ENCODE data around the gene POLG2. TPM values are rescaled to one million over a fixed set of nuclear protein-coding genes. Genes with fewer than 3 reads are reported as not detected.

POLG2 gene
- total RNA-seq, 1 experiment from 2014 or later = 28.9 TPM

DNA sequence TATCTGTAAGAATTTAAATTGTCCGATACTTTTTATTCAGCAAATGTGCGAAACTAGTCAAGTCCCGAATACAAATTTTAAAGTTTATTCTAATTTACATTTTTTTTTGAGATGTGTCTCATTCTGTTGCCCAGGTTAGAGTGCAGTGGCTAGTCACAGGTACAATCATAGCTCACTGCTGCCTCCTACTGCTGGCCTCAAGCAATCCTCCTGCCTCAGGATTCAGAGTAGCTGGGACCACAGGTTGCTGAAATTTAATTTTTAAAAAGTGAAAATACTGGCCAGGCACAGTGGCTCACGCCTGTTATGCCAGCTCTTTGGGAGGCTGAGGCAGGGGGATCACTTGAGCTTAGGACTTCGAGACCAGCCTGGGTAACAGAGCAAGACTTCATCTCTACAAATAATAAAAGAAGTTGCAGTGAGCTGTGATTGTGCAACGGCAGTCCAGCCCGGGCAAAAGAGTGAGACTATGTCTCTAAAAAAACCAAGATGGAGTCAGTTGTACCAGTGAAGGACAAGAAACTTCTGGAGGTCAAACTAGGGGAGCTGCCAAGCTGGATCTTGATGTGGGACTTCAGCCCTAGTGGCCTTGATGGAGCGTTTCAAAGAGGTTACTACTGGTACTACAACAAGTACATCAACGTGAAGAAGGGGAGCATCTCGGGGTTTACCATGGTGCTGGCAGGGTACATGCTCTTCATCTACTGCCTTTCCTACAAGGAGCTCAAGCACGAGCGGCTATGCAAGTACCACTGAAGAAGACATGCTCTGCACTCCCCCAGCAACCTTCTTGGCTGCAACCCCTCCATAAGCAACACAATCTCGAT is 5.6 kb downstream of the POLG2 start:
- intact Hi-C loops (cut with micrococcal nuclease; ENCODE audit: unreplicated experiment) = loop anchor here (1.0 kb wide), 1 partner anchor 71 kb away; no protein-coding TSS in a partner anchor
- DNase-seq = peak in 1 of 2 experiments; percentile 51
- ChIA-PET POLR2A (no interaction called here), CTCF (interaction anchor here (0.6 to 2.5 kb wide), 4 partner anchors 9 to 72 kb away, joined by 3 to 29 read pairs (median 4); no protein-coding TSS in a partner anchor)
- TF ChIP-seq, protein P1, sequence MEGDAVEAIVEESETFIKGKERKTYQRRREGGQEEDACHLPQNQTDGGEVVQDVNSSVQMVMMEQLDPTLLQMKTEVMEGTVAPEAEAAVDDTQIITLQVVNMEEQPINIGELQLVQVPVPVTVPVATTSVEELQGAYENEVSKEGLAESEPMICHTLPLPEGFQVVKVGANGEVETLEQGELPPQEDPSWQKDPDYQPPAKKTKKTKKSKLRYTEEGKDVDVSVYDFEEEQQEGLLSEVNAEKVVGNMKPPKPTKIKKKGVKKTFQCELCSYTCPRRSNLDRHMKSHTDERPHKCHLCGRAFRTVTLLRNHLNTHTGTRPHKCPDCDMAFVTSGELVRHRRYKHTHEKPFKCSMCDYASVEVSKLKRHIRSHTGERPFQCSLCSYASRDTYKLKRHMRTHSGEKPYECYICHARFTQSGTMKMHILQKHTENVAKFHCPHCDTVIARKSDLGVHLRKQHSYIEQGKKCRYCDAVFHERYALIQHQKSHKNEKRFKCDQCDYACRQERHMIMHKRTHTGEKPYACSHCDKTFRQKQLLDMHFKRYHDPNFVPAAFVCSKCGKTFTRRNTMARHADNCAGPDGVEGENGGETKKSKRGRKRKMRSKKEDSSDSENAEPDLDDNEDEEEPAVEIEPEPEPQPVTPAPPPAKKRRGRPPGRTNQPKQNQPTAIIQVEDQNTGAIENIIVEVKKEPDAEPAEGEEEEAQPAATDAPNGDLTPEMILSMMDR (IDR thresholded peaks at IDR 0.05; ENCODE audit: insufficient read depth in 1 of 2, low read depth in 1 of 2, low read length in 1 of 2, severe bottlenecking in 1 of 2, unreplicated experiment in 1 of 2) = peak; percentile 41 to 59
- Mint-ChIP-seq H3K27me3 (ENCODE audit: insufficient read depth, unreplicated experiment) (no peaks in the 10 kb centered on the region), H3K27ac (ENCODE audit: unreplicated experiment) (no peak overlapping the region), H3K4me3 (ENCODE audit: unreplicated experiment) (no peak overlapping the region), H3K36me3 (ENCODE audit: insufficient read depth, unreplicated experiment) (peaks cover 59% of the 10 kb centered on the region), H3K4me1 (ENCODE audit: low read depth, unreplicated experiment) (peaks cover 11% of the 10 kb centered on the region), H3K9me3 (ENCODE audit: unreplicated experiment) (no peaks in the 10 kb centered on the region)
- H3K9me3 ChIP-seq = no peaks in the 10 kb centered on the region
- H3K4me1 ChIP-seq = no peaks in the 10 kb centered on the region
- BruUV-seq (replicated peaks) = no TSS peak
- H3K27me3 ChIP-seq (replicated peaks; ENCODE audit: control insufficient read depth, insufficient read depth, low read length) = no peaks in the 10 kb centered on the region
- no peak overlapping the region for H3K4me3 ChIP-seq (ENCODE audit: low read depth, low read length)
- H3K36me3 ChIP-seq (ENCODE audit: control insufficient read depth, insufficient read depth, low read length) = peaks cover 2% of the 10 kb centered on the region; the same call in 1 of the 2 replicates

DNA sequence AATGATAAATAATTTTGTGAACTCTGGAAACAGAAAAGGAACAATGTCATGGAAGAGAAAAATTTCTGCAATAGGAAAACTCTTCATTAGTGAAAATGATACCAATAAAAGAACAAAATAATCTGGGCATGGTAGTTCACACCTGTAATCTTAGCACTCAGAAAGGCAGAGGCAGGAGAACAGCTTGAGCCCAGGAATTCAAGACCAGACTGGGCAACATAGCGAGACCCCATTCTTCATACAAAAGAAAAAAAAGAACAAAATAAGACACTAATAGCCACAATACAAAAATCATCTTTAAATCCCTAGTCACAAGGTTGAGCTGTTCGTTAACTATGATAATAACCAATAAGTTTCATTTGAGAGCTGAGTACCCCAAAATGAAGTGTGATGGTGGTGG is 8.6 kb downstream of the POLG2 start:
- no peak overlapping the region for H3K4me3 Mint-ChIP-seq (ENCODE audit: unreplicated experiment)
- peaks cover 55% of the 10 kb centered on the region for H3K36me3 Mint-ChIP-seq (ENCODE audit: insufficient read depth, unreplicated experiment)
- H3K27me3 ChIP-seq (replicated peaks; ENCODE audit: control insufficient read depth, insufficient read depth, low read length) = no peaks in the 10 kb centered on the region
- no peaks in the 10 kb centered on the region for H3K4me1 ChIP-seq
- no peak overlapping the region for H3K27ac Mint-ChIP-seq (ENCODE audit: unreplicated experiment)
- ChIA-PET POLR2A (no interaction called here), CTCF (no interaction called here)
- no TSS peak for BruUV-seq (replicated peaks)
- no peak overlapping the region for H3K4me3 ChIP-seq (ENCODE audit: low read depth, low read length)
- peaks cover 2% of the 10 kb centered on the region; the same call in 1 of the 2 replicates for H3K36me3 ChIP-seq (ENCODE audit: control insufficient read depth, insufficient read depth, low read length)
- H3K9me3 ChIP-seq = no peaks in the 10 kb centered on the region
- no peak for DNase-seq
- no peaks in the 10 kb centered on the region for H3K4me1 Mint-ChIP-seq (ENCODE audit: low read depth, unreplicated experiment)
- no peaks in the 10 kb centered on the region for H3K9me3 Mint-ChIP-seq (ENCODE audit: unreplicated experiment)
- intact Hi-C loops (cut with micrococcal nuclease; ENCODE audit: unreplicated experiment) = no loop called here
- no peaks in the 10 kb centered on the region for H3K27me3 Mint-ChIP-seq (ENCODE audit: insufficient read depth, unreplicated experiment)
- TF ChIP-seq, protein P1 (IDR thresholded peaks at IDR 0.05; ENCODE audit: insufficient read depth in 1 of 2, low read depth in 1 of 2, low read length in 1 of 2, severe bottlenecking in 1 of 2, unreplicated experiment in 1 of 2) = no peak

DNA sequence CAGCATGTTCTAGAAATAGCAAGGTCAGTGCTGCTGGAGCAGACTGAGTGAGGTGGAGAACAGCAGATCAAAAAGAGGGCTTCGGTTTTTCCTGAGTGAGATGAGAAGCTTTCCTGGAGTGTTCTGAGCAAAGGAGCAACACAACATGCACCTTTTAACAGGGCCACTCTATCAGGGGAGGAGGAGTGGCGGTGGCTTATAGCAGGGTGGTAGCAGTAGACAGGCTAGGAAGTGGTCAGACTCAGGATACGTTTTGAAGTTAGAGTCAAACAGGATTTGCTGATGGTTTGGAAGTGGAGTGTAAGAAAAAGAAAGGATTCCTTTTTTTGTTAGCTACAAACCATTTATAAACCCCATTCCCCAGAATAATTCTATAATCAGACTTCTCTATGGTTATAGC is 12.5 kb downstream of the POLG2 start:
- no peaks in the 10 kb centered on the region for H3K36me3 ChIP-seq (ENCODE audit: control insufficient read depth, insufficient read depth, low read length)
- Mint-ChIP-seq H3K9me3 (ENCODE audit: unreplicated experiment) (no peaks in the 10 kb centered on the region), H3K4me3 (ENCODE audit: unreplicated experiment) (no peak overlapping the region), H3K27me3 (ENCODE audit: insufficient read depth, unreplicated experiment) (no peaks in the 10 kb centered on the region), H3K4me1 (ENCODE audit: low read depth, unreplicated experiment) (no peaks in the 10 kb centered on the region), H3K36me3 (ENCODE audit: insufficient read depth, unreplicated experiment) (peaks cover 28% of the 10 kb centered on the region), H3K27ac (ENCODE audit: unreplicated experiment) (no peak overlapping the region)
- intact Hi-C loops (cut with micrococcal nuclease; ENCODE audit: unreplicated experiment) = no loop called here
- H3K9me3 ChIP-seq = no peaks in the 10 kb centered on the region
- H3K4me1 ChIP-seq = no peaks in the 10 kb centered on the region
- TF ChIP-seq, protein P1 (IDR thresholded peaks at IDR 0.05; ENCODE audit: insufficient read depth in 1 of 2, low read depth in 1 of 2, low read length in 1 of 2, severe bottlenecking in 1 of 2, unreplicated experiment in 1 of 2) = no peak
- DNase-seq = no peak
- no peaks in the 10 kb centered on the region for H3K27me3 ChIP-seq (replicated peaks; ENCODE audit: control insufficient read depth, insufficient read depth, low read length)
- ChIA-PET POLR2A (no interaction called here), CTCF (interaction anchor here (1.2 kb wide), 1 partner anchor 15 kb away, joined by 3 read pairs; no protein-coding TSS in a partner anchor)
- no peak overlapping the region for H3K4me3 ChIP-seq (ENCODE audit: low read depth, low read length)
- BruUV-seq (replicated peaks) = no TSS peak
